HG03354 (cell line): ENCODE results near the gene KRT3.

Source experiments
- ATAC-seq: cut with Tn5 transposase; IDR thresholded peaks from one replicate; pipeline ENCODE4 v1.9.1; 2021; ENCODE audit warnings: mild to moderate bottlenecking; ENCODE audit not compliant: unreplicated experiment, poor library complexity, severe bottlenecking

The KRT3 gene

GRCh38 chr12:52795694-52796428 is at the start of gene KRT3:
Gene KRT3 (minus strand): TSS chr12:52796117. CDS start chr12:52796042, 75 bp downstream.
- ATAC-seq = no peak

- no peak for ATAC-seq
These were observed 48.5 kb upstream of the KRT3 start for GRCh38 chr12:52844386-52844785.

- ATAC-seq = no peak
These were observed 43.7 kb upstream of the KRT3 start for GRCh38 chr12:52839436-52840105.

- no peak for ATAC-seq
These were observed 42.9 kb upstream of the KRT3 start for GRCh38 chr12:52838609-52839435.

- ATAC-seq = no peak
These were observed 42.1 kb upstream of the KRT3 start for GRCh38 chr12:52837781-52838608.

- no peak for ATAC-seq
These were observed 41.5 kb upstream of the KRT3 start for GRCh38 chr12:52837413-52837741.

GRCh38 chr12:52836491-52837412 is 40.8 kb upstream of the KRT3 start:
- ATAC-seq = no peak

- no peak for ATAC-seq
These were observed 40.1 kb upstream of the KRT3 start for GRCh38 chr12:52836042-52836466.

GRCh38 chr12:52835271-52836041 is 39.5 kb upstream of the KRT3 start:
- ATAC-seq = no peak

GRCh38 chr12:52834727-52835001 is 38.7 kb upstream of the KRT3 start:
- no peak for ATAC-seq

GRCh38 chr12:52833922-52834726 is 38.2 kb upstream of the KRT3 start, which contains the start of gene KRT79:
Gene KRT79 (minus strand): TSS chr12:52834311. CDS start chr12:52834260, 51 bp downstream.
- no peak for ATAC-seq

GRCh38 chr12:52832985-52833905 is 37.3 kb upstream of the KRT3 start:
- ATAC-seq = no peak

- ATAC-seq = no peak
These were observed 36.5 kb upstream of the KRT3 start for GRCh38 chr12:52832451-52832850.

GRCh38 chr12:52831251-52831650 is 35.3 kb upstream of the KRT3 start:
- ATAC-seq = no peak

GRCh38 chr12:52829986-52830770 is 34.3 kb upstream of the KRT3 start:
- ATAC-seq = no peak

GRCh38 chr12:52828591-52829021 is 32.7 kb upstream of the KRT3 start:
- no peak for ATAC-seq
